PC-3 (cell line): ENCODE results near the gene GRK3. TPM values are rescaled to one million over a fixed set of nuclear protein-coding genes. Genes with fewer than 3 reads are reported as not detected.
A peak's percentile ranks its signal among the peaks of the same experiment; 100 is the strongest.

Experiments
- ATAC-seq: fragments of 200-7000 bp; cut with Tn5 transposase; 2 replicates; pipeline ENCODE4 v1.9.1; 2020; ENCODE audit warnings: mild to moderate bottlenecking, moderate library complexity
- BruUV-seq: library from RNA; stranded (reverse); fragments of 400-500 nt; replicated peaks from 2 replicates; lab custom pipeline; 2021; lab: Mats Ljungman, UMichigan
- CTCF ChIA-PET: fragments of 300-600 bp; sonication (Branson Sonifier 250); formaldehyde crosslinking; loops from one replicate; lab custom pipeline; 2022; ENCODE audit warnings: antibody characterized with exemption; lab: Charles Lee
- POLR2A ChIA-PET: fragments of 300-600 bp; sonication (Branson Sonifier 250); formaldehyde crosslinking; loops from one replicate; lab custom pipeline; 2022; ENCODE audit warnings: antibody characterized with exemption; ENCODE audit not compliant: unreplicated experiment; lab: Charles Lee
- DNase-seq: peaks from one replicate; pipeline ENCODE4 v3.0.0-alpha.2; 2015
- H2AFZ ChIP-seq: fragments of 300-600 bp; sonication (generic); 2 replicates; pipeline ENCODE4 v1.6.0; 2016; ENCODE audit warnings: antibody characterized with exemption, low read length
- H3F3A ChIP-seq: fragments of 300-600 bp; sonication (generic); one replicate; pipeline ENCODE4 v1.6.0; 2017; ENCODE audit warnings: antibody characterized with exemption, low read length, control low read depth, mild to moderate bottlenecking; ENCODE audit not compliant: unreplicated experiment
- H3K27ac ChIP-seq: fragments of 300-600 bp; sonication (generic); 2 replicates; pipeline ENCODE4 v1.5.1; 2016; ENCODE audit warnings: mild to moderate bottlenecking, low read length
- H3K27me3 ChIP-seq: fragments of 300-600 bp; sonication (generic); 2 replicates; pipeline ENCODE4 v1.6.1; 2016; ENCODE audit warnings: low read length, mixed read lengths
- H3K36me3 ChIP-seq: fragments of 300-600 bp; sonication (generic); 2 replicates; pipeline ENCODE4 v1.6.1; 2016; ENCODE audit warnings: low read depth, mixed run types, low read length, mixed read lengths
- H3K4me1 ChIP-seq: fragments of 300-600 bp; sonication (generic); 2 replicates; pipeline ENCODE4 v1.5.1; 2016; ENCODE audit warnings: low read length; ENCODE audit not compliant: insufficient read depth
- H3K4me2 ChIP-seq: fragments of 300-600 bp; sonication (generic); 2 replicates; pipeline ENCODE4 v1.6.0; 2016; ENCODE audit warnings: low read length
- H3K4me3 ChIP-seq: fragments of 300-600 bp; sonication (generic); 2 replicates; pipeline ENCODE4 v1.5.1; 2016; ENCODE audit warnings: mild to moderate bottlenecking, low read length, mixed read lengths
- H3K79me2 ChIP-seq: fragments of 300-600 bp; sonication (generic); 2 replicates; pipeline ENCODE4 v1.6.1; 2017; ENCODE audit warnings: low read length, mixed read lengths
- H3K9ac ChIP-seq: fragments of 300-600 bp; sonication (generic); 2 replicates; pipeline ENCODE4 v1.6.0; 2016; ENCODE audit warnings: mild to moderate bottlenecking, low read length
- H3K9me2 ChIP-seq: fragments of 300-600 bp; sonication (generic); replicated peaks from 2 replicates; pipeline ENCODE4 v1.6.1; 2016; ENCODE audit warnings: mixed run types, low read length, mixed read lengths
- H3K9me3 ChIP-seq: fragments of 300-600 bp; sonication (generic); 2 replicates; pipeline ENCODE4 v1.6.1; 2016; ENCODE audit warnings: low read length, mixed read lengths
- H4K20me1 ChIP-seq: fragments of 300-600 bp; sonication (generic); 2 replicates; pipeline ENCODE4 v1.6.1; 2016; ENCODE audit warnings: low read length, mixed read lengths
- EZH2 ChIP-seq: fragments of 300-600 bp; sonication (generic); IDR thresholded peaks from one replicate; pipeline ENCODE4 v1.6.1; 2017; ENCODE audit warnings: antibody characterized with exemption, mild to moderate bottlenecking, low read length; ENCODE audit not compliant: unreplicated experiment
- EZH2phosphoT487 ChIP-seq: fragments of 300-600 bp; sonication (generic); IDR thresholded peaks from 2 replicates; pipeline ENCODE4 v1.6.1; 2018; ENCODE audit warnings: mild to moderate bottlenecking, antibody characterized with exemption, low read length, borderline replicate concordance
- intact Hi-C: fragments of 100-400 bp; cut with micrococcal nuclease; formaldehyde crosslinking; loops from 2 replicates; pipeline ENCODE4 v1.9.0; 2023
- total RNA-seq: library from RNA; depleted of rRNA; stranded (reverse); fragments of >200 nt; gene quantifications from 2 replicates; pipeline ENCODE4 v1.2.3, GENCODE V29; 2014
- TF ChIP-seq, protein P1 (sequence below): fragments of 300-600 bp; sonication (generic); conservative IDR thresholded peaks from 2 replicates; pipeline ENCODE4 v1.5.1; 2017; ENCODE audit warnings: antibody characterized with exemption, low read depth, mild to moderate bottlenecking, low read length

GRK3 gene
- total RNA-seq, 1 experiment from 2014 or later = under 0.01 TPM

DNA sequence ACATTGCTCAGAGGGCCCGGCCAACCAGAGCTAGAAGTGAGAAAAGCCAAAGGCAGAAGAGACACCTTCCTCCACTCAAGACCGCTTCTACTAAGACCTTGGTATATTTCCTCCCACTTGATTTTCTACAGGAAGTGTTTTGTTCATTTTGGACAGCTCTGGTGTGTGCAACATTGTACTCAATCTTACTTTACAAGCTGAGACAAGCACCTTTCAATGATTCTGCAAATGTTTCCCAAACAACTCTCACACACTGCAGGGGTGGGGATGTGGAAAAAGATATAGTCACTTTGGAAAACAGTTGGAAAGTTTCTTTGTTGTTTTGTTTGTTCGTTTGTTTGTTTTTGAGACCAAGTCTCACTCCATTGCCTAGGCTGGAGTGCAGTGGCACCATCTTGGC is 193.2 kb downstream of the GRK3 start:
- Histone ChIP-seq H3K36me3 (no peaks in the 10 kb centered on the region), H3K79me2 (no peaks in the 10 kb centered on the region), H3K9ac (no peak overlapping the region), H4K20me1 (no peaks in the 10 kb centered on the region), H3K4me2 (no peak overlapping the region), H3K27ac (no peak overlapping the region), H3K4me3 (no peak overlapping the region), H3F3A (no peaks in the 10 kb centered on the region), H3K9me3 (no peaks in the 10 kb centered on the region), H3K4me1 (no peaks in the 10 kb centered on the region), H3K9me2 (no peaks in the 10 kb centered on the region), H2AFZ (no peak overlapping the region), H3K27me3 (no peaks in the 10 kb centered on the region)
- TF ChIP-seq EZH2phosphoT487 (no peak), EZH2 (no peak)
- TF ChIP-seq, protein P1, sequence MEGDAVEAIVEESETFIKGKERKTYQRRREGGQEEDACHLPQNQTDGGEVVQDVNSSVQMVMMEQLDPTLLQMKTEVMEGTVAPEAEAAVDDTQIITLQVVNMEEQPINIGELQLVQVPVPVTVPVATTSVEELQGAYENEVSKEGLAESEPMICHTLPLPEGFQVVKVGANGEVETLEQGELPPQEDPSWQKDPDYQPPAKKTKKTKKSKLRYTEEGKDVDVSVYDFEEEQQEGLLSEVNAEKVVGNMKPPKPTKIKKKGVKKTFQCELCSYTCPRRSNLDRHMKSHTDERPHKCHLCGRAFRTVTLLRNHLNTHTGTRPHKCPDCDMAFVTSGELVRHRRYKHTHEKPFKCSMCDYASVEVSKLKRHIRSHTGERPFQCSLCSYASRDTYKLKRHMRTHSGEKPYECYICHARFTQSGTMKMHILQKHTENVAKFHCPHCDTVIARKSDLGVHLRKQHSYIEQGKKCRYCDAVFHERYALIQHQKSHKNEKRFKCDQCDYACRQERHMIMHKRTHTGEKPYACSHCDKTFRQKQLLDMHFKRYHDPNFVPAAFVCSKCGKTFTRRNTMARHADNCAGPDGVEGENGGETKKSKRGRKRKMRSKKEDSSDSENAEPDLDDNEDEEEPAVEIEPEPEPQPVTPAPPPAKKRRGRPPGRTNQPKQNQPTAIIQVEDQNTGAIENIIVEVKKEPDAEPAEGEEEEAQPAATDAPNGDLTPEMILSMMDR = no peak
- ATAC-seq = no peak
- CTCF ChIA-PET = no interaction called here
- intact Hi-C loops = no loop called here
- no peak for DNase-seq
- POLR2A ChIA-PET = no interaction called here
- BruUV-seq = no TSS peak

DNA sequence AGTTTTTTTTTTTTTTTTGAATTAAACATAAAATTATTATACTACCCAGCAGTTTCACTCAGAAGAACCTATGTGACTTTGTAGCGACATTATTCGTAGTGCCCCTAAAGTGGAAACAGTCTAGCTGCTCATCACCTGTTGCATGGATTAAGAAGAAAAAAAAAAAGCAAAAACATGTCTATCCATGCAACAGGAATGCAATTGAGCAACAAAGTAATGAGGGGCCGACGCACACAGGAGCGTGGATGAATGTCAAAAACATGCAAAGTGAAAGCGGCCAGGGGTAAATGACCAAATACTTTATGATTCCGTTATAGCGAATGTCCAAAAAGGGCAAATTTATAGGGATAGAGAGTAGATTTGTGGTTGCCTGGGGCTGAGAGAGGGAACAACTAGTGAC is 193.8 kb downstream of the GRK3 start:
- ChIA-PET CTCF (no interaction called here), POLR2A (no interaction called here)
- DNase-seq (no peak), ATAC-seq (no peak)
- H2AFZ ChIP-seq = no peak overlapping the region
- no peaks in the 10 kb centered on the region for H3K79me2 ChIP-seq
- no peak overlapping the region for H3K27ac ChIP-seq
- TF ChIP-seq EZH2 (no peak), EZH2phosphoT487 (no peak)
- TF ChIP-seq, protein P1 = no peak
- H3K9me2 ChIP-seq = no peaks in the 10 kb centered on the region
- H3K9me3 ChIP-seq = no peaks in the 10 kb centered on the region
- no peaks in the 10 kb centered on the region for H3F3A ChIP-seq
- no peaks in the 10 kb centered on the region for H4K20me1 ChIP-seq
- intact Hi-C loops = no loop called here
- no peaks in the 10 kb centered on the region for H3K36me3 ChIP-seq
- no peak overlapping the region for H3K9ac ChIP-seq
- H3K4me1 ChIP-seq = no peaks in the 10 kb centered on the region
- no peak overlapping the region for H3K4me2 ChIP-seq
- no TSS peak for BruUV-seq
- no peak overlapping the region for H3K4me3 ChIP-seq
- no peaks in the 10 kb centered on the region for H3K27me3 ChIP-seq

DNA sequence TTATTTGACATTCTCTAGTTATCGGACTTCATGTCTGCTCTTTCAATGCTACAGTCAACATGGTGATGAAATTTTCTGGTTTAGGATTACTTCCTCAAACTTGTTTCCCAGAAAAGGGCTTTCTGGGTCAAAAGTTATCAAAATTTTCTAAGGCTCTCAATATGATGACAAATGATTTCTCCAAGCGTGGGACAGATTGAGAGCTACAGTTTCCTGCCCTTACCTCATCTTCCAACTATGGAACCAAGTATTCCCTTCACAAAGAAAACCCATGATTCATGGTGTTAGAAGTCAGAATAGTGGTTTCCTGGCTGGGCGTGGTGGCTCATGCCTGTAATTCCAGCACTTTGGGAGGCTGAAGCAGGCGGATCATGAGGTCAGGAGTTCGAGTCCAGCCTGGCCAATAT is 195.4 kb downstream of the GRK3 start:
- H3K9me2 ChIP-seq = no peaks in the 10 kb centered on the region
- no peaks in the 10 kb centered on the region for H3K36me3 ChIP-seq
- no peak overlapping the region for H3K27ac ChIP-seq
- H3K9ac ChIP-seq = no peak overlapping the region
- no peaks in the 10 kb centered on the region for H3K4me1 ChIP-seq
- ChIA-PET CTCF (no interaction called here), POLR2A (no interaction called here)
- no peak overlapping the region for H2AFZ ChIP-seq
- peak; percentile 4 for DNase-seq
- H3F3A ChIP-seq = no peaks in the 10 kb centered on the region
- intact Hi-C loops = no loop called here
- no TSS peak for BruUV-seq
- H4K20me1 ChIP-seq = no peaks in the 10 kb centered on the region
- TF ChIP-seq, protein P1 = no peak
- TF ChIP-seq EZH2 = no peak
- TF ChIP-seq EZH2phosphoT487 = no peak
- H3K27me3 ChIP-seq = no peaks in the 10 kb centered on the region
- ATAC-seq = no peak
- no peaks in the 10 kb centered on the region for H3K9me3 ChIP-seq
- H3K4me2 ChIP-seq = no peak overlapping the region
- no peaks in the 10 kb centered on the region for H3K79me2 ChIP-seq
- no peak overlapping the region for H3K4me3 ChIP-seq
